ENCODE data around the gene DCBLD1.
A peak's percentile ranks its signal among the peaks of the same experiment; 100 is the strongest.

Gene DCBLD1

GRCh38 chr6:117472667-117473066 lies 9.8 kb upstream of the DCBLD1 start:
- DNase-seq (ENCODE audit: low spot score) = no peak

- no peak for DNase-seq (ENCODE audit: low spot score)
Measured at GRCh38 chr6:117473401-117473800, 9.1 kb upstream of the DCBLD1 start.

- DNase-seq (ENCODE audit: low spot score) = no peak
Measured at GRCh38 chr6:117477988-117478852, 4.3 kb upstream of the DCBLD1 start.

DNA sequence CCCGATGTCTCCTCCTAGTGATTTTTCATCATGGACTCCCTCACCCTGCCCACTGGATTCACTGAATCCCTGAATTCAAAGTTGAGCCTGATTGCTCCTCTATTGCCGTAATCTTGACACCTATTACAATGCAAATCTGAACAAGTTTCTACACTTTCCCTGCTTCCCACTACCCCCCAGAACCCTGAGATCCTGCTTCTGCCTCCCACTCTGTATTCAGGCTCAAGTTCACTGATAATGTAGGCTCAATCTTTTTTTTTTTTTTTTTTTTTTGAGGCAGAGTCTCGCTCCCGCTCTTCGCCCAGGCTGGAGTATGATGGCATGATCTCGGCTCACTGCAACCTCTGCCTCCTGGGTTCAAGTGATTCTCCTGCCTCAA lies 3.6 kb upstream of the DCBLD1 start:
- DNase-seq (ENCODE audit: low spot score) = no peak

GRCh38 chr6:117480651-117481050 lies 1.8 kb upstream of the DCBLD1 start:
- no peak for DNase-seq (ENCODE audit: low spot score)

- DNase-seq (ENCODE audit: low spot score) = peak; percentile 15
Measured at GRCh38 chr6:117481278-117481925, 1.1 kb upstream of the DCBLD1 start.

DNA sequence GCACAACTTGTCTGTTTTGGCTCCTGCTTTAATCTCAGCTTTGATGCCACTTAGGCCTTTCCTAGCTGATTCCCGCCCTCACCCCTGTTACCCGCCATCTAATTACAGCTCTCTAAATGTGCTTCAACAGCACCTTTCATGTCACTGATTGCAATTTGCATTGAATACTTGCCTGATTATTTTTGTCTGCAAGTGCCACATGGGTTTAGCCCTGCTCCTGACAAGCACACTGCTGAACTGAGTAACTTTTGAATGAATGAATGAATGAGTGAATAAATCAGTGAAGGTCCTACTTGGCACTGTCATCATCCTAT lies 591 bp upstream of the DCBLD1 start:
- DNase-seq (ENCODE audit: low spot score) = peak; percentile 4

DNA sequence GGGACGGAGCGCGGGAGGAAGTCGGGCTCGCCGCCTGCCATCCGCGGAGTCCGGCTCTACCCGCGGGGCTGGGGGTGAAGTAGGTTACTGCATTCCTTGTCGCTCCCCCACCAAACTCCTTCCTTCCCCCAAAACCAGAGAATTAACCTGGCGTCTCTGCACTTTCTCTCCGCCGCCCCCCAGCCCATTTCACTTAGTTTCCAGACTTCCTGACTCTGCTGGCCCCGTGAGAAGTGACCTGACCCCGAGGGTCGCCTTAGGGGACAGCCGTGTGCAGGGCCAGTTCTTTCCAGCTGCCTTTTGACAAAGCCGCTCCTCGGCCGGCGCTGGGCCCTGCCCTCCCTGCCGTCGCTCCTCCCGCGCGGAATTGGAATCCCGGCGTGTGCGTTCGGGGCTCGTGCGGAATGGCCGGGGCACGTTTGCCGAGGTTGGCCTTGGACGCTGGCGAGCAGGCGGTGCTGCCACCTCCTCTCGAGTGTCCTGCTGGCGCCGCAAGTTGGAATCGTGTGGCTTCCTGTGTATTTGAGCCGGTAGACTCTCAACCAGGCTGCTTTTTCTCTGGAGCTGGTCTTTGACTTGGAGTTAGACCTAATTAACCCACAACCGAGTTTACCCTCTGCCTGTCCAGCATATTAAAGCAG lies 650 bp downstream of the DCBLD1 start:
- DNase-seq (ENCODE audit: low spot score) = peak; percentile 8

DNA sequence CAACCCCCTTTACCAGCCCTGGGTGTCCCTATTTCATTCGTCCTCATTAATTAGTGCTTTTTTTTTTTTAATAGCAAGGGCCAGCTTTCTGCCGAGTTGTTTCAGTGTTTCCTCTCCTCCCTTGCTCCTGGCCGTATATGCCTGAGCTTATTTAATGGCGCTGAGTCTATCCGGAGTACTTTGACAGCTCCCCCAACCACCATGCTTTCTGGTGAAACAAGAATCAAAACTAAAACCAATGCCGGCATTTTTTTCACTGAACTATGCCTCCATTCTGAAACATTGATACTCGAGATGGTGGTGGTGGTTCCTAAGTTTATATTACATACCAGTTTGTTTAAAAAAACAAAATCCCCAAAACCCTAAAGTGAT lies 1.2 kb downstream of the DCBLD1 start:
- no peak for DNase-seq (ENCODE audit: low spot score)

- no peak for DNase-seq (ENCODE audit: low spot score)
Measured at GRCh38 chr6:117484052-117484646, 1.7 kb downstream of the DCBLD1 start.

DNA sequence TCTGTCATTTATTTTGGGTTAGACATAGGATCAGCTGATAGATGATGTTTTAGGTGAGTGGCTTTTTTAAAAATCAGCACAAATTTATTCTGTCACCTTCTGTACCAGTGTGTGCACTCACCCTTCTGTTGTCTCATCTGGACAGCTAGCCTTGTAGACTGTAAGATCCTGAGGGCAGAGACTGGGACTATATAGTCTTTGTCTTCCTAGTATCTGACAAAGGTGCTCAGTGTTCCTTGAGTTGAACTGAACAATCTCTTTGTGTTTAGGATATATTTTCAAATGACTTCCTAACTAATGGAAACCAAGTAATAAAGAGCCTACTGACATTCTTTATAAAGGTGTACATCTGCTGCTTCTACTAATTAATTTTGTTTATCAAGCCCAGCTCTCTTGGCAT lies 3.0 kb downstream of the DCBLD1 start:
- no peak for DNase-seq (ENCODE audit: low spot score)

DNA sequence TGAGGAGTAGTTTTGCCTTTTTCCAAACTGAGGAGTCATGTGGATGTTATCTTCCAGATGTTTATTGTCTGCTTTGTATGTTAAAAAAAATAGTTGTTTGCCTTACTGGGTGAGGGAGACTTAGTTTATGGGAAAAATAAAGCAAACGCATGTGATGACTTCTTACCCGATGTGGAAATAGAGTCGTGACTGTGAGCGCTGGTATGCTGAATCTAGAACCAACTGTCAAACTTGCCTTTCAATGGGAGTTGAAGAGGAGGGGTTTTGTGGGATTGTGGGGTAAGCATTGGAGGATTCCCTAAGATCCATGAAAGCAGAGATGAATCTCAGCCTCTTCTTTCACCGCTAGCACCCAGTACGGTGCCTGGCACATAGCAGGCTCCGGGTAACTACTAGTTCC lies 5.3 kb downstream of the DCBLD1 start:
- DNase-seq (ENCODE audit: low spot score) = no peak

DNA sequence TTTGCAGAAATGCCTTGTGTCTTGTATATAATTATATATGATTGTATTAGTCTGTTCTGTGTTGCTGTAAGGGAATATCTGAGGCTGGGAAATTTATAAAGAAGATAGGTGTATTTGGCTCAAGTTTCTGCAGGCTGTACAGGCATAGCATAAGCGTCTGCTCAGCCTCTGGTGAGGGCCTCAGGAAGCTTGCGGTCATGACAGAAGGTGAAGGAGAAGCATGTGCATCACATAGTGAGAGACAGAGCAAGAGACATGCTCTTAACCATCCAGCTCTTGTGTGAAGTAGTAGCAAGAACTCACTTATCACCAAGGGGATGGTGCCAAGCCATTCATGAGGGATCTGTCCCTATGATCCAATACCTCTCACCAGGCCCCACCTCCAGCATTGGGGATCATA lies 6.5 kb downstream of the DCBLD1 start:
- DNase-seq (ENCODE audit: low spot score) = no peak

DNA sequence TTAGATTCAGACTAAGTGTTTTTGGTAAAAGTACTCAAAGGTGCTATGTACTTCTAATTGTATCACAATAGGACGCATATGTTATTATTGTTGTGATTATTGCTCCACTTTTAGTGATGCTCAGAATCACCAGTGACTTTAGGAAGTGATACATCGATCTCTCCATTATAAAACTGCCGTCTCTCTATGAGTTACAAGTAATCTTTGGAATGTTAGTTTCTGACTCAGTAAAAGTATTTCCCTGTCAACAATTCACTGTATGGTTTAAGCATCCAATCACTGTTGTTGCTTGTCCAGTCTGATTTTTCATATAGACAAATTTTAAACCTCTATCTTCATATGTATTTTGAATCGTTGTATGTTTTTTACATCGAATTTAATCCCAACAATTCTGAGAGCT lies 9.4 kb downstream of the DCBLD1 start:
- DNase-seq (ENCODE audit: low spot score) = no peak

DNA sequence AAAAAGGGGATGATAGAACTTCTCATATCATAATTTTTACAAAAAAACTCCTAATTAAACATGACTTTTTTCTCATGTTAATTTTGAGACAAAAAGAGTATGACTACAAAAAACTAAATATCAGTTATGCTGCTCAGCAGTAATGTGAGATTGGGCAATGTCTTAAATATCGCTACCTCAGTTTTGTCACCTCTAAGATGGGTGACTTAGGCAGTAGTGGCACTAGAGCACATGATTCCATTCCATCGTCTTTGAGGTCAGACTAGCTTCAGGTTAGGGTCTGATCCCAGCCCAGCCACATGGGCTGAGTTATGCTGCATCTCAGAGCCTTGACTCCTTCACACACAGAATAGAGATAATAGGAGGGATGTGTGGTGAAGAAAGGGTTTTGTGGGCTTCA lies 11.0 kb downstream of the DCBLD1 start:
- DNase-seq (ENCODE audit: low spot score) = no peak

- no peak for DNase-seq (ENCODE audit: low spot score)
Measured at GRCh38 chr6:117494283-117494682, 11.8 kb downstream of the DCBLD1 start.

GRCh38 chr6:117494694-117495318 lies 12.3 kb downstream of the DCBLD1 start:
- DNase-seq (ENCODE audit: low spot score) = no peak

DNA sequence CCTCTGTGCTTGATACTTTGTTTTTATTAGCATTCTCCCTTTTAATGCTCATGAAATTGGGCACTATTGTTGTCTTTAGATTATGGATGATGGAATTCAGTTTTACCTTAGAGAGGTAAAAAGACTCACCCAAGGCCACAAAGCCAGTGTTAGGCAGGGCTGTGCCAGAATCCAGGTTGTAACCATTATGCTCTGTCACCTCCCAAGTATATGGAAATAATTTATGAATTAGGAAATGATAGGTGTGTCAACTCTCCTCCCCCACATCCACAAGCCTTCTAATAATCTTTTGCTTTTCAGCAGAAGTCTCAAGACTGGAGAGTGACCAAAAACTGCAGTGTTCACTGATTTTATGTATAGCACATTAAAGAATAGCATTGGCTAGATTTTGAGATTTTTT lies 13.0 kb downstream of the DCBLD1 start:
- no peak for DNase-seq (ENCODE audit: low spot score)

GRCh38 chr6:117495869-117496268 lies 13.4 kb downstream of the DCBLD1 start:
- no peak for DNase-seq (ENCODE audit: low spot score)

GRCh38 chr6:117496383-117496990 lies 14.0 kb downstream of the DCBLD1 start:
- no peak for DNase-seq (ENCODE audit: low spot score)

GRCh38 chr6:117497237-117497636 lies 14.8 kb downstream of the DCBLD1 start:
- DNase-seq (ENCODE audit: low spot score) = no peak

DNA sequence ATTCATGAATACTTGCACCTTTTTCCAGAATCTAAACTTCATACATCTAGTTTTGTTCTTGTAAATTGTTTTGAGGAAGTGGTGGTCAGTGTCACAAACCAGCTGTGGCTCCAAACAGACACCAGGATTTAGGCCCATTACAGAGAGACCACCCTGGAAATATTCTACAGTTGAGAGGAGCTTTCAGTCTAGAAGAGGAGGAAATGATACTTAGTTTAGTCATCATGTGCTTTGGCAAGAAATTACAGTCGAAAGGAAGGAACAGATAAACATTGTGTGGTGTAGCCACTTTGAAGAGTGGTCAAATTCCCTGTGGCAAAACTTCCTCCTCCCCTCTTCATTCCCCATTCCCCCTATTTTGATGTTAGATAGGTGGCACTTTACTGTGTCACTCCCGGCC lies 15.7 kb downstream of the DCBLD1 start:
- no peak for DNase-seq (ENCODE audit: low spot score)
